ENCODE measurements around the gene TLCD3A. TPM values are rescaled to one million over a fixed set of nuclear protein-coding genes. Genes with fewer than 3 reads are reported as not detected.

Gene TLCD3A
- total and polyA plus RNA-seq, 2 experiments from 2014 or later = 15.7 to 21.1 TPM

- no peak for TF ChIP-seq EZH2phosphoT487 (IDR thresholded peaks at IDR 0.05; ENCODE audit: low read depth, severe bottlenecking, unreplicated experiment)
- TF ChIP-seq EZH2 (IDR thresholded peaks at IDR 0.05; ENCODE audit: borderline replicate concordance) = no peak
- no peak for TF ChIP-seq CTCF (IDR thresholded peaks at IDR 0.05; ENCODE audit: poor library complexity)
- Histone ChIP-seq H3K79me2 (peaks cover 75% of the 10 kb centered on the region), H4K20me1 (ENCODE audit: insufficient read depth, poor library complexity, severe bottlenecking) (peaks cover 7% of the 10 kb centered on the region), H3K36me3 (replicated peaks; ENCODE audit: insufficient read depth, low read depth) (no peaks in the 10 kb centered on the region), H2AFZ (no peak overlapping the region), H3K9me2 (replicated peaks; ENCODE audit: insufficient read depth) (no peaks in the 10 kb centered on the region), H3K27ac (no peak overlapping the region), H3K4me2 (no peak overlapping the region), H3K9me3 (ENCODE audit: low read depth) (no peaks in the 10 kb centered on the region), H3K27me3 (no peaks in the 10 kb centered on the region), H3K4me1 (ENCODE audit: insufficient read depth) (peaks cover 8% of the 10 kb centered on the region), H3K4me3 (no peak overlapping the region)
- WGBS (ENCODE audit: low lambda C conversion rate, missing lambda C conversion rate) = 81% methylated on average over 5 of the region's 5 CpGs
- DNase-seq (ENCODE audit: low spot score) = no peak
These were observed 24.3 kb upstream of the TLCD3A start for GRCh38 chr17:708132-708531.

GRCh38 chr17:718075-718474 lies 14.3 kb upstream of the TLCD3A start:
- Histone ChIP-seq H3K27ac (no peak overlapping the region), H3K4me1 (ENCODE audit: insufficient read depth) (peaks cover 7% of the 10 kb centered on the region), H3K79me2 (peaks cover 21% of the 10 kb centered on the region), H2AFZ (no peak overlapping the region), H3K27me3 (no peaks in the 10 kb centered on the region), H3K4me3 (no peak overlapping the region), H4K20me1 (ENCODE audit: insufficient read depth, poor library complexity, severe bottlenecking) (no peaks in the 10 kb centered on the region), H3K4me2 (no peak overlapping the region), H3K9me3 (ENCODE audit: low read depth) (no peaks in the 10 kb centered on the region), H3K36me3 (replicated peaks; ENCODE audit: insufficient read depth, low read depth) (no peaks in the 10 kb centered on the region), H3K9me2 (replicated peaks; ENCODE audit: insufficient read depth) (no peaks in the 10 kb centered on the region)
- no peak for DNase-seq (ENCODE audit: low spot score)
- WGBS (ENCODE audit: low lambda C conversion rate, missing lambda C conversion rate) = 93% methylated on average over 5 of the region's 5 CpGs
- no peak for TF ChIP-seq EZH2 (IDR thresholded peaks at IDR 0.05; ENCODE audit: borderline replicate concordance)
- TF ChIP-seq CTCF (IDR thresholded peaks at IDR 0.05; ENCODE audit: poor library complexity) = no peak
- no peak for TF ChIP-seq EZH2phosphoT487 (IDR thresholded peaks at IDR 0.05; ENCODE audit: low read depth, severe bottlenecking, unreplicated experiment)

GRCh38 chr17:720706-721539 lies 11.5 kb upstream of the TLCD3A start:
- H2AFZ ChIP-seq = no peak overlapping the region
- WGBS (ENCODE audit: low lambda C conversion rate, missing lambda C conversion rate) = 83% methylated on average over 11 of the region's 13 CpGs
- H4K20me1 ChIP-seq (ENCODE audit: insufficient read depth, poor library complexity, severe bottlenecking) = no peaks in the 10 kb centered on the region
- H3K79me2 ChIP-seq = peaks cover 6% of the 10 kb centered on the region
- H3K27me3 ChIP-seq = no peaks in the 10 kb centered on the region
- no peaks in the 10 kb centered on the region for H3K9me3 ChIP-seq (ENCODE audit: low read depth)
- no peak overlapping the region for H3K4me3 ChIP-seq
- H3K4me2 ChIP-seq = no peak overlapping the region
- TF ChIP-seq CTCF (IDR thresholded peaks at IDR 0.05; ENCODE audit: poor library complexity) (no peak), EZH2 (IDR thresholded peaks at IDR 0.05; ENCODE audit: borderline replicate concordance) (no peak), EZH2phosphoT487 (IDR thresholded peaks at IDR 0.05; ENCODE audit: low read depth, severe bottlenecking, unreplicated experiment) (no peak)
- no peak overlapping the region for H3K27ac ChIP-seq
- no peak for DNase-seq (ENCODE audit: low spot score)
- peaks cover 5% of the 10 kb centered on the region for H3K4me1 ChIP-seq (ENCODE audit: insufficient read depth)
- no peaks in the 10 kb centered on the region for H3K36me3 ChIP-seq (replicated peaks; ENCODE audit: insufficient read depth, low read depth)
- no peaks in the 10 kb centered on the region for H3K9me2 ChIP-seq (replicated peaks; ENCODE audit: insufficient read depth)

Measured in hepatocyte (in vitro differentiated cells).